Measurements from ENCODE around the gene SLC15A4. TPM values are rescaled to one million over a fixed set of nuclear protein-coding genes. Genes with fewer than 3 reads are reported as not detected.

SLC15A4 gene
- total and polyA plus RNA-seq, 9 donors = 16.2 to 23.6 (median 19.4) TPM

DNA sequence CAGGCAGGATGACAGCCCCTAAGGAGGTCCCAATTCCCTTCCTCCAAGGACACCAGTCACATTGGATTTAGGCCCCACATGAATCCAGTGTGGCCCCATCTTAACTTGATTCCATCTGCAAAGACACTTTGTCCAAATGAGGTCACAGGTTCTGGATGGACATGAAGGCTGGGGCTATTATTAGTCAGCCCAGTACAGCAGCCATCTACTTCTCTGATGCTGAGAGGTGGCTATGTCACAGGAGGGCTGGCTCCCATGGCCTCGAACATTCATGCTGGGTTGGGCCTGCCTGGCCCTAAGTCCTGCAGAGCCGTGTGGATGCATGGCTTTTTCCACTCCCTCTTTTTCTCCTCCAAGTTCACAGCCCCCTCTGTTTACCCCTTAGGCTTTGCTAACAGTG, 35.9 kb downstream of the SLC15A4 start:
- WGBS (ENCODE audit: insufficient coverage) = 50% methylated on average over 2 of the region's 2 CpGs
- no peak overlapping the region for H3K27ac ChIP-seq (ENCODE audit: low read length)
- no peak overlapping the region for H3K4me3 ChIP-seq (ENCODE audit: low read length)

DNA sequence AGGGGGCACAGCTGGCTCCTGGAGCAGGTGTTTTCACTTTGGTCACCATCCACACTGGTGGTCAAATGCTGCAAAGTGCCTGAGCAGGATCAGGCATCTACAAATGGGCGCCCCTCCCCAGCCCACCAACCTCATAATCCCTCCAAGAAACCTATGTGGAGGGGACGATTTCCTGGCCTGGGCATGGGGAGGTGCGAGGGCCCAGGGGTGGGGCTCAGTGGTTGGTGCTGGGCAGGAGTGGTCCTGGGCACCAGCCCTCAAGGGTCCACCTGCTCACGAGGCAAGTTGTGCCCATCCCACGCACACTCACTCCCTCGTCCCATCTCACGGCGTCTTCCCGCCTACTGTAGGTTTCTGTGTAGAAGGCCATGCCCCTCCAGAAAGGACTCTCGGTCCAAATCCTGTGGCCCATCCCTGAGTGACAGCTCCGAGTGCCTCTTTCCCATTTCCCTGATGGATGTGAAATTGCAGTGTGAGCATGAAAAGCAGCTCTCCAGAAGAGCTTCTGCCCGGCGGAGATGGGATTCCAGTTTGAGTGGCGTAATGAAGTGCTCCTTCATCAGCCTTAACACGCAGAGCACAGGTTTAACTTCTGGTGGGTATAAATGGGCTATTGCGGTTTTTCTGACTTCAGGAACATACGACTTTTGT, 36.9 kb downstream of the SLC15A4 start:
- no peak for DNase-seq
- WGBS (ENCODE audit: insufficient coverage) = 82% methylated on average over 11 of the region's 17 CpGs
- H3K27me3 ChIP-seq (ENCODE audit: control insufficient read depth, insufficient read depth, low read length) = no peaks in the 10 kb centered on the region
- H3K36me3 ChIP-seq (ENCODE audit: control insufficient read depth, insufficient read depth, low read length) = peaks cover 14% of the 10 kb centered on the region
- no peak overlapping the region for H3K4me3 ChIP-seq (ENCODE audit: low read length)
- H3K27ac ChIP-seq (ENCODE audit: low read length) = no peak overlapping the region
- H3K9me3 ChIP-seq (replicated peaks; ENCODE audit: control insufficient read depth, low read depth, low read length) = no peaks in the 10 kb centered on the region
- no peaks in the 10 kb centered on the region for H3K4me1 ChIP-seq (ENCODE audit: control insufficient read depth, insufficient read depth, low read length)

More for the DNA sequence above, 35.9 kb downstream of the SLC15A4 start:
- Histone ChIP-seq H3K36me3 (ENCODE audit: control insufficient read depth, insufficient read depth, low read length) (peaks cover 23% of the 10 kb centered on the region), H3K4me1 (ENCODE audit: control insufficient read depth, insufficient read depth, low read length) (no peaks in the 10 kb centered on the region), H3K27me3 (ENCODE audit: control insufficient read depth, insufficient read depth, low read length) (no peaks in the 10 kb centered on the region), H3K9me3 (replicated peaks; ENCODE audit: control insufficient read depth, low read depth, low read length) (no peaks in the 10 kb centered on the region)
- no peak for DNase-seq

- DNase-seq = no peak
- WGBS (ENCODE audit: insufficient coverage) = 75% methylated on average over 10 of the region's 13 CpGs
- Histone ChIP-seq H3K36me3 (ENCODE audit: control insufficient read depth, insufficient read depth, low read length) (no peaks in the 10 kb centered on the region), H3K27ac (ENCODE audit: low read length) (no peak overlapping the region), H3K9me3 (replicated peaks; ENCODE audit: control insufficient read depth, low read depth, low read length) (peaks cover 2% of the 10 kb centered on the region), H3K27me3 (ENCODE audit: control insufficient read depth, insufficient read depth, low read length) (no peaks in the 10 kb centered on the region), H3K4me1 (ENCODE audit: control insufficient read depth, insufficient read depth, low read length) (no peaks in the 10 kb centered on the region), H3K4me3 (ENCODE audit: low read length) (no peak overlapping the region)
These were observed 39.6 kb downstream of the SLC15A4 start for GRCh38 chr12:128784030-128784760.

GRCh38 chr12:128783129-128783574, 40.6 kb downstream of the SLC15A4 start:
- WGBS (ENCODE audit: insufficient coverage) = 83% methylated on average over 7 of the region's 8 CpGs
- Histone ChIP-seq H3K36me3 (ENCODE audit: control insufficient read depth, insufficient read depth, low read length) (no peaks in the 10 kb centered on the region), H3K27ac (ENCODE audit: low read length) (no peak overlapping the region), H3K9me3 (replicated peaks; ENCODE audit: control insufficient read depth, low read depth, low read length) (peaks cover 2% of the 10 kb centered on the region), H3K27me3 (ENCODE audit: control insufficient read depth, insufficient read depth, low read length) (no peaks in the 10 kb centered on the region), H3K4me1 (ENCODE audit: control insufficient read depth, insufficient read depth, low read length) (no peaks in the 10 kb centered on the region), H3K4me3 (ENCODE audit: low read length) (no peak overlapping the region)
- no peak for DNase-seq

DNA sequence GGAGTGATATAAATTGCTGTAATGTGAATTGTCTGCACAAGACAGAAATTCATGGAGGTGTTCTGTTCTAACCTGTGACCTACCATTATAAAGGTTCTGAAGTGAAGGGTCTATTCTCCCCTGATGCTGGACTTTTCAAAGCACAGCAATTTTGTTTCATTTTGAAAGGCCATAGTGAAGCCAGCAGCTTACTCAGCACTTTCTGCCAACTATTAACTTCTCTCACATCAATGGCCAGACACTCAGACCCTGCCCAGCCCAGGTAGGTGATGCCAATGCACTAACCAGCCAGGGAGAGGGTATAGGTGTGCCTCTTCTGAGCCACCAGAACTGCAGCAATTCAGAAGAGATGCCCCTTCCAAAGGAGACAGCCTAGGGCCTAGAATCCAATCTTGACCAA, 43.9 kb downstream of the SLC15A4 start:
- H3K4me3 ChIP-seq (ENCODE audit: low read length) = no peak overlapping the region

DNA sequence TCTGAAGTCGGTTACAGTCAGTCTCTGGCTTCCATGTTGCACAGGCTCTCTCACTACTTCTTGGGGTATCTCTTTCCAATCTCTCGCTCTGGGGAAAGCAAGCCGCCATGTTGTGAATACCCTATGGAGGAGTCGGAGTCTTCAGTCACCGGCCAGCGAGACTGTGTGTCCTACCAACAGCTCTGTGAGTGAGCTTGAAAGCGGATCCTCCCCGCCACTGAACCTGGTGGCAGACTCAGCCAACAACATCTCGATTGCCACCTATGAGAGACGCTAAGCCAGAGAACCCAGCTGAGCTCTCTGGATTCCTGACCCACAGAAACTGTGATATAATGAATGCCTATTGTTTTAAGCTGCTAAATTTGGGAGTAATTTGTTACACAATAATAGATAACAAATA, 51.5 kb downstream of the SLC15A4 start:
- Histone ChIP-seq H3K9me3 (replicated peaks; ENCODE audit: control insufficient read depth, low read depth, low read length) (no peaks in the 10 kb centered on the region), H3K36me3 (ENCODE audit: control insufficient read depth, insufficient read depth, low read length) (no peaks in the 10 kb centered on the region), H3K4me3 (ENCODE audit: low read length) (no peak overlapping the region), H3K27ac (ENCODE audit: low read length) (no peak overlapping the region), H3K27me3 (ENCODE audit: control insufficient read depth, insufficient read depth, low read length) (peaks cover 11% of the 10 kb centered on the region), H3K4me1 (ENCODE audit: control insufficient read depth, insufficient read depth, low read length) (no peaks in the 10 kb centered on the region)
- DNase-seq = no peak
- WGBS (ENCODE audit: insufficient coverage) = 91% methylated on average over 6 of the region's 10 CpGs

More for the DNA sequence above, 43.9 kb downstream of the SLC15A4 start:
- no peak overlapping the region for H3K27ac ChIP-seq (ENCODE audit: low read length)
- no peak for DNase-seq
- H3K27me3 ChIP-seq (ENCODE audit: control insufficient read depth, insufficient read depth, low read length) = no peaks in the 10 kb centered on the region
- H3K9me3 ChIP-seq (replicated peaks; ENCODE audit: control insufficient read depth, low read depth, low read length) = peaks cover 2% of the 10 kb centered on the region
- H3K4me1 ChIP-seq (ENCODE audit: control insufficient read depth, insufficient read depth, low read length) = no peaks in the 10 kb centered on the region
- no peaks in the 10 kb centered on the region for H3K36me3 ChIP-seq (ENCODE audit: control insufficient read depth, insufficient read depth, low read length)

DNA sequence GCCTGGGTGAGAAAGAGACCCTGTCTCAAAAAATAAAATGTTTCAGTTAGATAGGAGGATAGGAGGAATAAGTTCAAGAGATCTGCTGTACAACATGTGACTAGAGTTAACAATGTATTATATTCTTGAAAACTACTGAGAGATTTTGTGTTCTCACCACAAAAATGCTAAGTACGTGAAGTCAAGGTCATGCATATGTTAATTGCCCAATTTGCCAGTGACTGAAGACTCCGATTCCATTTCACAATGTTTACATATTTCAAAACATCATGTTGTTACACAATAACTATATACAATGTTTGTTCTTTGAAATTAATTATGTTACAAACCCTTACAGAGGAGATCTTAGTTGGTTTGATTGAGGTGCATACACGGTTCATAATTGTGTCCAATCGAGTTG, 52.1 kb downstream of the SLC15A4 start:
- WGBS (ENCODE audit: insufficient coverage) = no CpG with 5 or more reads among the region's 4 CpGs
- no peak overlapping the region for H3K27ac ChIP-seq (ENCODE audit: low read length)
- no peaks in the 10 kb centered on the region for H3K9me3 ChIP-seq (replicated peaks; ENCODE audit: control insufficient read depth, low read depth, low read length)
- DNase-seq = no peak
- no peaks in the 10 kb centered on the region for H3K4me1 ChIP-seq (ENCODE audit: control insufficient read depth, insufficient read depth, low read length)
- no peaks in the 10 kb centered on the region for H3K36me3 ChIP-seq (ENCODE audit: control insufficient read depth, insufficient read depth, low read length)
- H3K4me3 ChIP-seq (ENCODE audit: low read length) = no peak overlapping the region
- peaks cover 15% of the 10 kb centered on the region for H3K27me3 ChIP-seq (ENCODE audit: control insufficient read depth, insufficient read depth, low read length)

DNA sequence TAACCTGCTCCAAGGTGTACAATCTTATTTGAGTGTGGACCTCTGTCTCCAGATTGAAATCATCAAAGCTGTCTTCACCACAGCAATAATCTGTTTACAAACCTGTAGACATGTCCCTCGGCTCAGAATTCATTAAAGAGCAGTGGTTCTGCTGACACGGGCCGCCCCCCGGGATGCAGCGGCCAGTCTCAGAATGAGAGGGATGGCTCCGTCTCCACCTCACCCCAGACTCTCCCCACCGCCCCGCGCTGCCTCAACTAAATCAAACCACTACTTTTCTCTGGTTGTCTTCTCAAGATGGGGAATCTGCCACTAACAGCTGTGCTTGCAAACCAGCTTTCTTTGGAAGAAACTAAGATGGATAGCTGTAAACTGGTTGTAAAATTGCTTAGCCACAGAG, 56.2 kb downstream of the SLC15A4 start:
- no peaks in the 10 kb centered on the region for H3K36me3 ChIP-seq (ENCODE audit: control insufficient read depth, insufficient read depth, low read length)
- H3K4me1 ChIP-seq (ENCODE audit: control insufficient read depth, insufficient read depth, low read length) = no peaks in the 10 kb centered on the region
- DNase-seq = no peak
- WGBS (ENCODE audit: insufficient coverage) = 27% methylated on average over 6 of the region's 9 CpGs
- no peaks in the 10 kb centered on the region for H3K9me3 ChIP-seq (replicated peaks; ENCODE audit: control insufficient read depth, low read depth, low read length)
- H3K27ac ChIP-seq (ENCODE audit: low read length) = no peak overlapping the region
- H3K4me3 ChIP-seq (ENCODE audit: low read length) = no peak overlapping the region
- peaks cover 38% of the 10 kb centered on the region for H3K27me3 ChIP-seq (ENCODE audit: control insufficient read depth, insufficient read depth, low read length)

- Histone ChIP-seq H3K9me3 (replicated peaks; ENCODE audit: control insufficient read depth, low read depth, low read length) (no peaks in the 10 kb centered on the region), H3K27me3 (ENCODE audit: control insufficient read depth, insufficient read depth, low read length) (peaks cover 37% of the 10 kb centered on the region), H3K27ac (ENCODE audit: low read length) (no peak overlapping the region), H3K36me3 (ENCODE audit: control insufficient read depth, insufficient read depth, low read length) (no peaks in the 10 kb centered on the region), H3K4me3 (ENCODE audit: low read length) (no peak overlapping the region), H3K4me1 (ENCODE audit: control insufficient read depth, insufficient read depth, low read length) (no peaks in the 10 kb centered on the region)
- no peak for DNase-seq
- WGBS (ENCODE audit: insufficient coverage) = 41% methylated on average over 4 of the region's 12 CpGs
These were observed 56.8 kb downstream of the SLC15A4 start for GRCh38 chr12:128766738-128767501.

DNA sequence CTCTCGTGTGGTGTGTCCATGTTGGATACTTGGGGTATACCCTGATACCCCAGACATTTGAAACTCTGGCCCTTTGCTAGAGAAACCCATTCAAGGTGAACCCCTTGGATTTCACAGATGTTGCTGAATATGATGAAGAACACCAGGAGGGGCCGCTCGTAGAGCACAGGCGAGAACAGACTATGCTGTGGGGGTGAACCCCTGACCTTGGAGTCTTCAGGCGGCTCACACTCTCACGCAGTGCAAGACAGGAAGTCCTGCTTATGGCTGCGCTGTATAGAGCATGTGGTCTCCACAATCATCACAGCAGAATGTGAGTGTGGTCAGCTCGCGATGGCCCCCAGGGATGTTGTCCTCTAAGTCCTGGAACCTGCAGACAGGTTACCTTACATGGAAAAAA, 60.4 kb downstream of the SLC15A4 start:
- Histone ChIP-seq H3K9me3 (replicated peaks; ENCODE audit: control insufficient read depth, low read depth, low read length) (no peaks in the 10 kb centered on the region), H3K4me3 (ENCODE audit: low read length) (no peak overlapping the region), H3K36me3 (ENCODE audit: control insufficient read depth, insufficient read depth, low read length) (no peaks in the 10 kb centered on the region), H3K27ac (ENCODE audit: low read length) (no peak overlapping the region), H3K27me3 (ENCODE audit: control insufficient read depth, insufficient read depth, low read length) (peaks cover 47% of the 10 kb centered on the region), H3K4me1 (ENCODE audit: control insufficient read depth, insufficient read depth, low read length) (no peaks in the 10 kb centered on the region)
- WGBS (ENCODE audit: insufficient coverage) = 63% methylated on average over 8 of the region's 9 CpGs
- DNase-seq = no peak
